GM18520 (cell line): ENCODE results near the gene SFXN1.
"Not testable (repeated sequence)": the region's sequence is repeated elsewhere in the genome, so short reads cannot be mapped to it uniquely, and the experiment has no call there.

Source experiments
- ATAC-seq: cut with Tn5 transposase; IDR thresholded peaks from one replicate; pipeline ENCODE4 v1.9.1; 2021; ENCODE audit not compliant: unreplicated experiment

The SFXN1 gene, protein sequence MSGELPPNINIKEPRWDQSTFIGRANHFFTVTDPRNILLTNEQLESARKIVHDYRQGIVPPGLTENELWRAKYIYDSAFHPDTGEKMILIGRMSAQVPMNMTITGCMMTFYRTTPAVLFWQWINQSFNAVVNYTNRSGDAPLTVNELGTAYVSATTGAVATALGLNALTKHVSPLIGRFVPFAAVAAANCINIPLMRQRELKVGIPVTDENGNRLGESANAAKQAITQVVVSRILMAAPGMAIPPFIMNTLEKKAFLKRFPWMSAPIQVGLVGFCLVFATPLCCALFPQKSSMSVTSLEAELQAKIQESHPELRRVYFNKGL

DNA sequence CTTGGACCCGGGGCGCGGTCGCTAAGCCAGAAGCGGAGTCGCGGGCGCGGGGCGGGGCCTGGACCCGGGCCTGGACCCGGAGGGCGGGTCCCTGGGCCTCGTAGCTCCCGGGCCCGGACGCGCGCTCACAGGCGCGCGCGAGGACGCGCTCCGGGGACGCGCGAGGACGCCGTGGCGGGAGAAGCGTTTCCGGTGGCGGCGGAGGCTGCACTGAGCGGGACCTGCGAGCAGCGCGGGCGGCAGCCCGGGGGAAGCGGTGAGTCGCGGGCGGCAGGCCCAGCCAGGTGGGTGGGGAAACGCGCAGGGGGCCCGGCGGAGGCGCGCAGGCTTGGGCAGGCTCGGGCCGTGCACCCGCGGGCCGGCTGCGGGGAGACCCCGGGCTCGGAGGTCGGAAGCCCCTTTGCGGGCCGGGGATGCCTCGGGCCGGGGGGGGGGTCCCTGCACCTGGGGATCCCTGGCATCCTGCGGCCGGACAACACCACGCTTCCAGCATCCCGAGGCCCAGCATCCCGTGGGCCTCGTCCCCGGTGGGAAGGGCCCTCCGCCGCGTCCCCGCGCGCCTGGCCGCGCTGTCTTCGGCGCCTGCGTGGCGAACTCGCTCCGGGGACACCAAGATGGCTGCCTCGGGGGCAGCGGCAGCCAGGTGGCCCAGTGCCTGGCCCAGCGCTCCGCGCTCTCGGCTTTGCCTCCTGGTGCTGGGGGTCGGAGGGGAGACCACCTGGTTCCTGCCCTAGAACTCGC is at the start of gene SFXN1:
SFXN1 (plus strand) TSS at position 177 of the 741 bp plus-strand sequence. CDS start 13,544 bp downstream, outside the sequence.
- peak; percentile 85 for ATAC-seq

DNA sequence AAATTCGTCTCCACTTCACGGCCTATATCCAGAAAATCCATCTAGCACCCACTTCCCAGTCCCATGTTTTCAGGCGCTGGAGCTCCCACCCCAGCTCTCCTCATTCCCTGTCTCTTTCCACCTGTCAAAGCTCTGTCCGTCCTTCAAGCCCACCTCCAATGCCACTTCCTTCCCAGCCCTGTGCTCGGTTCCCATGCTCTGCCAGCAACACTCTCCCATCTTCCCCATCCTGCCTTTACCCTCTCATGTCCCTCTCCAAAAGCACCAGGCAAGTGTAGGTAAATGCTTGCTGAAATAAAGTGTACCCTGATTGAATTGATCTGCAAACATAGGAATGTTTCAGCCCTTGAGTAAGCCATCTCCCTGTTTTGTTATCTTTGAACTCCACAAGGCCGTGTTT is 43.6 kb upstream of the SFXN1 start:
- no peak for ATAC-seq

DNA sequence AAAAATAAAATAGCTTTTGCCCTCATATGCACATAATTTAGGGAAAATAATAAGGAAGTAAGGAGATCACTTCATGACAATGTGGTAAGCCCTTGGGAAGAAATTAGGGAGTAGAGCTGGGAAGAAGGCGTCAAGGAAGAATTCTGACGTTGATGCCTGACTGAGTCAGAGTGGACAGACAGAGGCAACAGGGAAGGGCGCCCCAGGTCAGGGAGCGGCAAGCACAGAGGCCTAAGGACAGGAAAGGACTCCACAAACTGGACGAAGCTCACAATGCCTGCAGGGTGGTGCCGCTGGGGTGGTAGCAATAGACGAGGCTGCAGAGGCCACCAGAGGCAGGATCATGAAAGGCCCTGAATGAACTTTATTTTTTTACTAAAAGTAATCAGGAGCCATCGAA is 42.0 kb upstream of the SFXN1 start:
- ATAC-seq, result no peak

DNA sequence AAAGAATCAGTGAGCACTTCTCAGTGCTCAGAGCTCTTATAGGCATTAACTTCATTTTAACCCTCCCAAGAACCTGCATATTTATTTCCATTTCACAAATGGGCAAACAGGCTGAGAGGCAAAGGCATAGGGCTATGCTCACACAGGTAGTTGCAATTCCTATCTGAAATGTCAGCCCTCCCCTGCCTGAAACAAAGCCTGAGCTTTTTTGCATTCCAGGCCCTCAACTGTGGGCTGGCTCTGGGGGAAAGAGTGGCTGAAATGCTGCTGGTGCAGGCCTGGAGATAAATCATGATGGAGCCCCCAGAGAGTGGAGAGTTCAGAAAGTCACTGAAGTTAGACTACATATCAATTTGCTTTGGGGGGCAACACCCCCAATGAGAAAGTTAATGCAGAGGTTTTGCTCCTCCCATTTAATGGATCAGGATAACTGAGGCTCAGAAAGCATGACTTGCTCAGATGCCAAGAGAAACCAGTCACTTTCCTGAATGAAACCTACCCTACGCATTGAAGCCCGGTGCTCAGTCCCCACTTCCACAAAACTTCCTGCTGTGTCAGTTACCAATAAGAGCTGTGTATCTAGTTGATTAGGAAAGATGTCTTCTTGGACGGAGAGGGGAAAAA is 40.0 kb upstream of the SFXN1 start:
- no peak for ATAC-seq

DNA sequence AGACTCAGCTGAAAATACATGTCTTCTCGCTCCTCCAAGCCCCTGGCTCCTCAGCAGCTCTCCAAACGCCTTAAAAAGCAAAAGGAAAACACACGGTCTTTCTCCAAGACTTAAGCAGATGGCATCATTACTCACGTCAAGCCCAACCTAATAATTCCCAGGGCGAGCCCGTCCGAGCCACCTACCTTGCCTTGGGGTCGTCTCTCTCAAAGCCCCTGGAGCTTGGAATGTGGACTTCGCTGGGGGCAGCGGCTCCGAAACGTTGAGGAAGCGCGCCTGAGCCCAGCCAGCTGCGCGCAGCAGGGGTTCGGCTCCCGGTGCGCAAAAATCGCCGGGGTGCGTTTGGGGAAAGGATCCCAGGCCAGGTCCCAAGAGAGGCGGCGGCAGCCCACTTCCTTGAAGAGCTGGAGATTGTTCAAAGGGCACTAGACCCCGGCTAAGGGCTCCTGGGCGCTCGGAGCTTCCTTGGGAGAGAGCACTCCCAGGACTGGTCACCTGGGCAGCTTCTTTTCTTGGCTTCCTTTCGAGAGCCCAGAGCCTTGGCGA is 34.8 kb upstream of the SFXN1 start:
- ATAC-seq, result no peak

DNA sequence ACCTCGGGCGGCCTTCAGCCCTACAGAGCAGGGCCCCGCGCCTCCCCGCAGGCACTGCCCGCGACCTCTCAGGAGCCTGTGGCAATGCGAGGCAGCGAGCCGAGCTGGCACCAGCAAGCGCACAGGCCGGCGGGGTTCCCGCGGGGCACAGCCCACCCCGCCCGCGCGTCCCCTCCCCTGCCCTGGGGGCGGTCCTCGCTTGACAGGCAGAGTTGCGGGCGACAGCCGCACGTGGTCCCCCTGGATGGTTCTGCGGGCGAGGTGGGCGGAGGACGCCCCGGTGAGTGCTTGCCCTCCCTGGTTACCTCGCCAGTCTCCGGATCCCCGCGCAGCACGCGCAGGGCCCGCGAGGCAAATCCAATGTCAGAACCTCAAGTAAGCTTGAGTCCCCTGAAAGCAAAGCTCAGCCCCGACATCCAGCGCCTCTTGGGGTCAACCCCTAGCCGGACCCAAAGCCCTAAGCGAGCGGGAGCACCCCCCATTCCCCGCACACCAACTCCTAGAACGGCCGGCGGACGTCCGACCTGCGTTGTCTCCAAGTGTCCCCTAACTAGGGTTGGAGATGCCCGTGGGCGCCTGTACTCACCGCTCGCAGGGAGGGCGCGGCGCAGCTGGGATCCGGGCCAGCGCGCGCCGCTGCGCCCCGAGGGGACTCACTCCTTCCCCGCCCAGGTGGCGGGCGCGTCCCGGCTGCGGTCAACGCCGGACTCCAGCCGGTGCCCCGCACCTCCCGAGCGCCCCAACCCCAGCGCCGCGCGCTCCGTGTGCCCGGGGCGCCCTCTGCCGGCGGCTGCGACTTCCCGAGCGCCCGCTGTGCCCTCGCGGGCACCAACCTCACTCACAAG is 34.1 kb upstream of the SFXN1 start, which contains the start of gene DRD1:
DRD1 (minus strand) TSS at position 123 of the 845 bp plus-strand sequence. CDS start 1,083 bp downstream, outside the sequence.
- no peak for ATAC-seq

DNA sequence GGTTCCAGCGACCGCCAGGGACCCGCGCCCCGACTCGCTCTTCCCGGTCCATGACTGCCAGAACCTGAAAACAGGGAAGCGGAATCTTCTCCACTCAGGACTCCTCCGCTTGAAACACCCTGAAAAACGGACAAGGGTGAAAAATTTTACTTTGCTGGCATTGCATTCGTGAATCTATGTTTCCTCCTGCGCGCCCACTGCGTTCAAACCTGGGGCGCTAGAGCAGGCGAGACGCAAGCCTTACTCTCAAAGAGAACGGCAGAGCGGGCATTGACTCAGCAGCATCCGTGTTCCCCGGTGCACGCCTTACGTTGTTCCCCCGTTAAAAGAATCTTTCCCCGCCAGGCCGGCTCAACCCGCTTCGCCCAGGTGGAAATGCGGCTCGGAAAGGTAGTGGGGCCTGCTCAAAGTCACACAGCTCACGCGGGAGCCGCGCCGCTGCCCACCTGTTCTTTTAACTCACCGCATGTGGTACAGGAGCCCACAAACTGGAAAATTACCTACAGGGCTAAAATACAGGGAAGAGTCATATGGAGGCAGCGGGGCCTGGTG is 33.4 kb upstream of the SFXN1 start:
- no peak for ATAC-seq

DNA sequence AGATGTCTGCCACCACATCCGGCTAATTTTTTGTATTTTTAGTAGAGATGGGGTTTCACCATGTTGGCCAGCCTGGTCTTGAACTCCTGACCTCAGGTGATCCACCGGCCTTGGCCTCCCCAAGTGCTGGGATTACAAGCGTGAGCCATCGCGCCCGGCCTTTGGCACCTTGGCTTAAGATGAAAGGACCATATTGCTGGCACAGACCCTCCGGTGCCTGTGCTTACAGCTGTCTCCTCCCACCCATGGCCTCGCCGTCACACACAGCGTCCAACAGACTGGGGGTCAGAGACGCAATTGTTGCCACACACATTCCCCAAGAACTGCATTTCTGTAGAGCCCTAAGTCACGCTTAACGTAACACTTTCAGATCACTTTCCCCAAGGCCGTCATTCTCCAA is 32.0 kb upstream of the SFXN1 start:
- not testable (repeated sequence) for ATAC-seq

DNA sequence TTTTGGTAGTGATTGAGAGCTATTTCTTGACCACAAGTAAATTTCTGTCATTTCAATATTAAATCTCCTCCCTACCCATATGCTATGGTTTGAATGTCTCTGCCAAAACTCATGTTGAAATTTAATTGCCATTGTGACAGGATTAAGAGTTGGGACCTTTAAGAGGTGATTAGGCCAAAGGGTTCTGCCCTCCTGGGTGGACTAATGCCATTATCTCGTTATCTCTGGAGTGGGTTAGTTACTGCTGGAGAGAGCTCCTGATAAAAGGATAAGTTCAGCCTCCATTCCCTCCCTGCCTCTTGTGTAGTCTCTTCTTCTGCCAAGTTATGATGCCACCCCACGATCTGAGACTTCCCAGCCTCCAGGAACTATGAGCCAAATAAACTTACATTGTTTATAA is 30.8 kb upstream of the SFXN1 start:
- ATAC-seq, result no peak

DNA sequence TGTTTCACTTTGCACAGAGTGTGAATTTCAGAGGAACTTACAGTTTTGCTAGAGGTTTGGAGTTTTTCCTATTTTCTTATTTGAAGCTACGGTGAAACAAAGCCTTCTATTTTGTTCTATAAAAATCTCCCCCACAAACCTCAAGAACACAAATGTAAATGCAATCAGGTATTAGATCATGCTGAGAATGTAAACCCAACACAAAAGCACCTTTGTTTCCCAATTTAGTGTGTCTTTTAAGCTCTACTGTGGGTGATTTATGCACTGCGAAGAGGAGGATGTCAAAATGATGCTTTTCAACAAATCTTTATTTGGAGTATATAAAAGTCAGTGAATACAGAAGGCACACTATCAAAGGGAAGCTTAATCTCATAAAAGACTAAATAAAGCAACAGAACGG is 30.1 kb upstream of the SFXN1 start:
- no peak for ATAC-seq

DNA sequence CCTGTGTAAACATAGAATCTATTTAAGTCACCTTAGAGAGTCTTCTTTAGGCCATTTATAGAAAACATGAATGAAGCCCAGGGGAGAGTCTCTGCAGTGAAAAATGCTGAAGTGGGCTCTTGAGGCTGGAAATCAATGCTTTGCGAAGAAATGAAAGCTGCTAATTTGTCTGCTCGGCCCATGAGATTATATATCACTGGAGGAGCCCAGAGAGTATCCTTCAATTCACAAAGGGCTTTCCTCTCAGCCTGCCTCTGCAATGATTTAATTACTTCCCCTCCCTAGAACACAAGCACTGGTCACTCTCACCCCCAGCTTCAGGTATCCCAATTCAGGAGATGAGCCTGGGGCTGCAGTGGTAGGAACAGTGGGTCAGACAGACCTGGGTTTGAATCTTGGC is 26.2 kb upstream of the SFXN1 start:
- ATAC-seq, result no peak

DNA sequence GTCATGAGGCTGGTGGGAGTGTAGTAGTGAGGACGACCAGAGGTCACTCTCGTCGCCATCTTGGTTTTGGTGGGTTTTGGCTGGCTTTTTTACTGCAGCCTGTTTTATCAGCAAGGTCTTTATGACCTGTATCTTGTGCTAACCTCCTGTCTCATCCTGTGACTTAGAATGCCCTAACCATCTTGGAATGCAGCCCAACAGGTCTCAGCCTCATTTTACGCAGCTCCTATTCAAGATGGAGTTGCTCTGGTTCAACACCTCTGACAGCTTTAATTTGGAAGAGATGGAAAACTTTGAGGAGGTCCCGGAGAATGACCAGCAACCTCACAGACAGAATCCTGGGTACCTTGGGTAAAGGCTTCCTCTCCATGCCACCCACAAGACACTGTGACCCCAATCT is 24.0 kb upstream of the SFXN1 start:
- ATAC-seq, result not testable (repeated sequence)

DNA sequence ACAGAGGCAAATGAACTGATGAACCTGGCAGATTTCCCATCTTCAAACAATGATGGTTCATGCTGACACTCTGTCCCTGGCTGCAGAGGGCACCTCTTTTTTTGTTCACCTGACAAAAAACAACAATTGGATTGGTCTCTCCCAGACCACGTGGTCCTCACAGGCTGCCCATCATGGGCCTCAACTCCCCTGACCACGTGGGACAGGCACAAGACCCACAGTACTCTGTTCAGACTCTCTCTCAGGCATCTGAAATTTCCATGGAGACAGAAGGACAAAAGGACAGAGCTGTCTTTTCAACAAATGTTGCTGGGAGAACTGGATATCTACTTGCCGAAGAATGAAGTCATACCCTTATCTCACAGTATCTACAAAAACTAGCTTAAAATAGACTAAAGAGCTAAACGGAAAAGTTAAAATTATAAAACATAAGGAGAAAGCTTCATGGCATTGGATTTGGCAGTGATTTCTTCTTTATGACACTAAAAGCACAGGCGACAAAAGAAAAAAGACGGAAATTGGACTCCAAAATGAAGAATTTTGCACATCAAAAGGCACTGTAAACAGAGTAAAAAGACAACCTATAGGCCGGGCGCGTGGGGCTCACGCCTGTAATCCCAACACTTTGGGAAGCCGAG is 22.1 kb upstream of the SFXN1 start:
- no peak for ATAC-seq

DNA sequence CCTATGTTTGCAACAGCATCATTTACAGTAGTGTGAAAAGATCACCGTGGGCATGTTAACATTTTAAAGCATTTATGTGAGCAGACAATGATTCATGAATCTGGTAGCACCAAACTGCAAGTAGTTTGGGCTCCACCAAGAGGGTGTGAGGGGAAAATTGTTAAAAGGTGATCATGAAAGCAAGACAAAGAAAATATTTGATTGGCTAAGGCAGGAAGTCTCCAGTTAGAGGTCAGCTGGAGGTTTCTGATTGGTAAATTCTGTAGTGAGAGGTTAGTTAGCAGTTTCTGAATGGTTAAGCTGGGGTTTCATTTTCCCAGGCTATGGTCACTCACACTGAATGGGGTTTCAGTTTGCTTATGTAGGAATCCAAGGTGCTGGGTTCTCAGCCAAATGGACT is 20.9 kb upstream of the SFXN1 start:
- peak; percentile 73 for ATAC-seq

DNA sequence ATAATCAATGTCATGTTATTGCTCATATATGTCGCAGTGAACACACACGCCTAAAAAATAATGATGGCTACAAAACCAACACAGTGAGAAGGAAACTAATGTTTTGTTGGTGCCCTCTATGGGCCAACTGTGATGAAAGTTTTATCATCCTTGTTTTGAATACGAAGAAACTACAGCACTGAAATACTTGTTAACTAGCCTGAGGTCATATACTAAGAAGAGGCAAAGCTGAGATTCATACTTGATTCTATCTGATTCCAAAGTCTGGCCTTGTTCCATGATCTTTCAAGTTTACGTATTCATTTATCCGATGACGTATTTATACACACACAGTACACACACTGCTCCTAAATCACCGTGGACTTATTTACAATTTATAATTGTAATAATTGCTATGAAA is 18.2 kb upstream of the SFXN1 start:
- ATAC-seq, result no peak

DNA sequence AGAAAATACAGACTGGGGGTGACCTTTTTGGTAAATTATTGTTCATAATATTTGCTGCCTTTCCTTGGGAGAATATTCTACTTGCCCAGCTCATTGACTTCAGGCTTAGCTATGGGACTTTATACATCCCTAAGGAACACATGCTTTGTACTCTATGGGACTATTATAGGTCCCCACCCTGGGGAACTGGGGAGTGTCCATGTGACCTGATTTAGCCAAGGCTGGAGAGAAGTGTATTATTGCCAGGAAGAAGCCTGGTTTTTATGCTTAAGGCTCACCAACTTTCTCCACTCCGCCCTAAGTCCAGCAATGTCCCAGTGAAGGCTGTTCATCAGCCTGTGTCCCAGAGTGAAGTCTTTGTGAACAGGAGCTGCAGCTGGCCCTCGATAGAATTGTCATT is 17.8 kb upstream of the SFXN1 start:
- ATAC-seq, result no peak

DNA sequence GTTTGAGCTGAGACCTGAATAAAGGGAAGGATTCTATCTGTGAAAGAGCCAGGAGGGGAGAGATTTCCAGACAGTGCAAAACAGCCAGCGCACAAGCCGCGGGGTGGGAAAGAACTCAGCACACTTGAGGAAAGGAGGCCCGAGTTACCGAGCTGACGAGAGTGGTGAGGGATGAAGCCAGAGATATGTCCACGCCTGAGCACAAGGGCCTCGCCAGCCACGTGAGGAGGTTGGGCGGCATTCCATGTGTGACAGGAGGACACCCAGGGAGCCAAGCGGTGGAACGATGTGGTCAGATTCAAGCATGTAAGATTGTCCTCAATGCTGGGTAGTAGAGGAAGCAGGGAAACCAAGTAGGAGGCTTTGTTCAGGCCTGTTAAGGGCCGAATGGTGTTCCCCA is 17.0 kb upstream of the SFXN1 start:
- ATAC-seq, result no peak

DNA sequence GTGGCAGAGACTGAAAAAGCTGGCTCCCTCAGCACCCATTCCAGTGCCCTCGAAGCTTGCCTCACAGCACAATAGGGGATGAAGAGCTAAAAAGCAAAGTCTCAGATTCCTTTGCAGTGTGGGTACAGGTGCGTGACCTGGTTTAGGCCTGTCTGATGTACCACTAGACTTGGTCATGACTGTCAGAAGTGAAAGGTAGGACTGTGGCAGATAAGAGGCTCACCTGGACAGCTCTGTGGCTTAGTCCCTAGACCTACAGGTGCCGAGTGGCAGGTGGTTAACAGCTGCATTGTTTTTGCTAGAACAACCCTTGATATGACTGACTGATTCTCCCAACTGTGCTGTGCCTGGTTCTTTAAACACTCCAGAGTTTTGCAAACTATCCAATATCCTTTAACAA is 14.7 kb upstream of the SFXN1 start:
- no peak for ATAC-seq

DNA sequence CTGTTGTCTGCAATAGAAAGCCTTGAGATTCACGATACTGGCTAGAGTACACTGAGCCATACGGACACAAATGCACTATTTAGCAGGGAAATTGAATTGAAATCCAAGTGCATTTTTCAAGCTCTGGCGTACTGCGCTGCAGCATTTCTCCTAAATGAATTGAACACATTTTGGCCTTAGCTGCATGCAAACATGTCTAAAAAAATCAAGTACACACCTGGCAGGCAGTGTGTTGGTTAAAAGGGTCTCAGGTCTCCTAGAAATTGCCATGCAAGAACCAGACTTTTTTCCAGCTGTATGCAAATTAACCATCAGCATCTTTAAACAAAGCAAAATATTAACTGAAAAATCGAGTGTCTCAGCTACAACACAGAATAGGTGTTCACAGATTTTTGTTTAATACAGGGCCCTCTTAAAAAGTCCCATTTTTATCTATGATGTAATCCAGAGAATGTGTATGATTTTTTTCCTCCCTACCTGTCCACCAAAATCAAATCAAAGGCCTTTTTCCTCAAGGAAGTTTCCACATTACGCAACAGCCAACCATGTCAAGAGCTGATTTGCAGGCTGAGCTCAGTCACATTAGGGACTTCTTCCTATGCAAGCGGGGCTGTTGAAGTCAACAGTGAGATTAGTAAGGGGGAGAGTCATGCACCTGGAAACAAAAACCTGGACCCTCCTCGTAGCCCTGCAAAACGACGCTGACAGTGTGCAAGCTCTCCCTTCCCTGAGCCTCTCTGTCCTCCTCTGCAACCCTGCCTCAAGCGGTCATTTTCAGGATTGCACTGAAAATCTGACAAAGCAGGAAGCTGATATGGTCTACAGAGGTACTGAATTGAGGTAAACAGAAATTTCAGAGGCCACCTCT is 14.1 kb upstream of the SFXN1 start:
- peak; percentile 77 for ATAC-seq
